Astrocyte of the spinal cord (primary cell): ENCODE results near the gene LMOD2.
A peak's percentile ranks its signal among the peaks of the same experiment; 100 is the strongest.

Experiments
- DNase-seq: peaks from one replicate; pipeline ENCODE4 v3.0.0; 2011; ENCODE audit warnings: low read depth, low spot score
- H3K4me3 ChIP-seq: 2 replicates; pipeline ENCODE4 v1.5.1; 2011; ENCODE audit warnings: low read depth, mild to moderate bottlenecking, low read length, moderate library complexity
- CTCF ChIP-seq: IDR thresholded peaks from 2 replicates; pipeline ENCODE4 v1.5.1; 2012; ENCODE audit warnings: low read depth, mild to moderate bottlenecking, low read length, inconsistent platforms
- in situ Hi-C: cut with HindIII; loops from 2 replicates; pipeline ENCODE4 v1.10.0; 2017; ENCODE audit warnings: low sequenced_read_pairs

The LMOD2 gene

GRCh38 chr7:123616223-123616622 is 39.4 kb upstream of the LMOD2 start:
- in situ Hi-C loops = no loop called here
- H3K4me3 ChIP-seq = no peak overlapping the region
- peak; percentile 12 for DNase-seq
- TF ChIP-seq CTCF = no peak

- in situ Hi-C loops = no loop called here
- no peak for TF ChIP-seq CTCF
- DNase-seq = no peak
- H3K4me3 ChIP-seq = no peak overlapping the region
Measured at GRCh38 chr7:123621707-123622106, 34.0 kb upstream of the LMOD2 start.

- H3K4me3 ChIP-seq = no peak overlapping the region
- in situ Hi-C loops = no loop called here
- DNase-seq = no peak
- no peak for TF ChIP-seq CTCF
Measured at GRCh38 chr7:123622660-123623386, 32.8 kb upstream of the LMOD2 start.

GRCh38 chr7:123624527-123625183 is 31.0 kb upstream of the LMOD2 start:
- peak; percentile 61 for TF ChIP-seq CTCF
- in situ Hi-C loops = no loop called here
- no peak overlapping the region for H3K4me3 ChIP-seq
- DNase-seq = no peak

- in situ Hi-C loops = no loop called here
- no peak overlapping the region for H3K4me3 ChIP-seq
- DNase-seq = no peak
- no peak for TF ChIP-seq CTCF
Measured at GRCh38 chr7:123625254-123625653, 30.4 kb upstream of the LMOD2 start.

- no peak for TF ChIP-seq CTCF
Measured at GRCh38 chr7:123627851-123628250, 27.8 kb upstream of the LMOD2 start.

More at GRCh38 chr7:123627851-123628250, 27.8 kb upstream of the LMOD2 start:
- H3K4me3 ChIP-seq = no peak overlapping the region
- DNase-seq = no peak
- in situ Hi-C loops = no loop called here
